DMS 273 (cell line): ENCODE measurements around the gene CLIC6.

Experiments used
- DNase-seq: peaks from one replicate; lab custom pipeline; 2025; ENCODE audit not compliant: unreplicated experiment; lab: John Stamatoyannopoulos, UW

CLIC6 gene

DNA sequence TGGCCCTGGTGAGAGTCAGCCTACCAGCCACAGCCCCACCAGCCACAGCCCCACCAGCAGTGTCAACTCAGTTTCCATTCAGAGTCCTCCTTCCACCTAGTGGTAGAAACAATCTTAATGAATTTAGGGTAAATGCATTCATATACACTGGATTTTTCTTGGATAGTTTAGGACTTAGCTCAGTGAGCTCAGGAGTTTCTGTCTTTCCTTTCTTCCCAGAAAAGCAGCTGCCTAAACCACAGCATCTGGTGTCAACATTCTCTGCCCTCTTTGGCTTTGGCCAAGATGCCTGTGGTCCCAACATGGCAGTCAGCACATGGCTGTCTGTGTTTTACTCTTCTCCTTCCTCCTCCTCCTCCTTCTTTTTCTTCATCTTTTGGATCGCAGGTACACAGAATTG lies 94.0 kb downstream of the CLIC6 start:
- DNase-seq: no peak

DNA sequence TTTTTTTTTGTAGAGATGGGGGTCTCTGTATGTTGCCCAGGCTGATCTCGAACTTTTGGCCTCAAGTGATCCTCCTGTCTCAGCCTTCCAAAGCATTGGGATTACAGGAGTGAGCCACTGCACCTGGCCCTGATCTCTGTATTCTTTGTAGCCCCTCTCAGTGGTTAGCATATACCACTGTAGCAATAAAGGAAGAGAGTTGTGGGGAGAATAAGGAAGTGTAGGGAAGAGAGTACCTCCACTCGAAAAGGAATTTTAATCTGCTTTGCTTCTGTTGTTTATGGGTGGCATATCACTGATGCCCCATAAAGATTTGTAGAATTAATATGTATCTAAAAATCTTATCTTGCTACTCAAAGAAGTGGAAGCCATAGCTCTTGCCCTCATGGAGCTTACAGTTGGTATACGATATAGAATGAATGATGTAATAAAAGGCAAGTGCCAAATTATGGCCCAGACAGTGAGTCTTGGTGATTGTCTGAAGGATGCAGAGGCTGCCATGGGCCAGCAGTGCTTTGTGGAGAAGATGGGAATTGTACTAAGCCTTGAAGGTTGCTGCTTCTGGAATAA lies 96.0 kb downstream of the CLIC6 start:
- no peak for DNase-seq

DNA sequence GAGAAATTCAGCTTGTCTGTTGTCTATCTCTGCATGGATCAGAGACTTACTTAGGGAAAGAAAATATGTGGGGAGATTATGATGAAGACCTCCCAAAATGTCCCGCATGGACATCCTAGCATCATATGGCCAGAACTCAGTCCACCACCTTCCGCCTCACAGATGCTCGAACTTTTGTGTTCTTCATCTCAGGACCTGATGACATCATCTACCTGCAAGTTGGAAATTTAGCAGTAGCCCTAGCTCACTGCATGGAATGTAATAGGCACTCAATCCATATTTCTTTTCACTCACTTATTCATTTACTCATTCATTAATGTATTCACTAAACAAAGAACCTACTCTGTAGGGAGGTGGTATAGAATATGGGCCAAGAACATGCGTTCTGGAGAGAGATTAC lies 96.8 kb downstream of the CLIC6 start:
- no peak for DNase-seq

DNA sequence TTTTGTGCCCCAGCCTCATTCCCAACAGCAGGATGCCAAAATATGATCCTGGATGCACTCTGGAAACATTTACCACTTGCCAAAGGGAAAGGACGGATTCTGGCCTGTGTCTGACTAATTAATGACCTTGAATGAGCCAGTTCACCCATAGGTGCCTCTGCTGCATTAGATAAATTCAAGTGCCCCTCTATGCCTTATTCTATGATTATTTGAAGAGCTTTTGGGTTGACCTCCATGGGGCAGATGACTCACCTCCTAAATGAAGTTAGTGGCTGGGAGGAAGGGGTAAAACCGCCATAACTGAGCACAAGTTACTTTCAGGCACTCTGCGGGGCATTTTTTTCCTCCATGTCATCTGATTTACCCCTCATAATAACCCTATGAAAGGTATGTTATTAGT lies 98.1 kb downstream of the CLIC6 start:
- DNase-seq: no peak
